ENCODE data around the gene NBPF1.

GRCh38 chr1:16615253-16616252 lies 2.2 kb upstream of the NBPF1 start:
- TF ChIP-seq CTCF (IDR thresholded peaks at IDR 0.05; ENCODE audit: low read length): no peak
- no peak for TF ChIP-seq EZH2 (IDR thresholded peaks at IDR 0.05; ENCODE audit: borderline replicate concordance, low read length)

All from OCI-LY1 (cell line).